Mucosa of rectum (tissue), 2 donors: ENCODE results near the gene BCL10.
"Not testable (repeated sequence)": the region's sequence is repeated elsewhere in the genome, so short reads cannot be mapped to it uniquely, and the experiment has no call there.

Experiments
- H3K27ac ChIP-seq, 2 donors: one replicate each; pipeline ENCODE4 v1.7.0; 2013; ENCODE audit warnings: inconsistent platforms in 2 of 2, low read depth in 2 of 2, low read length in 2 of 2
- H3K27me3 ChIP-seq, 2 donors: one replicate each; pipeline ENCODE4 v1.7.0; 2013; ENCODE audit warnings: low read length in 2 of 2; ENCODE audit not compliant: control insufficient read depth in 2 of 2, insufficient read depth in 2 of 2
- H3K36me3 ChIP-seq, 2 donors: one replicate each; pipeline ENCODE4 v1.7.0; 2013; ENCODE audit warnings: low read length in 2 of 2; ENCODE audit not compliant: control insufficient read depth in 2 of 2, insufficient read depth in 2 of 2
- H3K4me1 ChIP-seq, 2 donors: one replicate each; pipeline ENCODE4 v1.7.0; 2013; ENCODE audit warnings: low read length in 2 of 2, mild to moderate bottlenecking in 1 of 2; ENCODE audit not compliant: control insufficient read depth in 2 of 2, insufficient read depth in 2 of 2
- H3K4me3 ChIP-seq, 2 donors: one replicate each; pipeline ENCODE4 v1.7.0; 2013; ENCODE audit warnings: low read length in 2 of 2
- H3K9ac ChIP-seq, 2 donors: one replicate each; pipeline ENCODE4 v1.7.0; 2013; ENCODE audit warnings: low read length in 2 of 2, low read depth in 1 of 2, mild to moderate bottlenecking in 1 of 2
- H3K9me3 ChIP-seq, 2 donors: one replicate each; pipeline ENCODE4 v1.7.0; 2013; ENCODE audit warnings: low read length in 2 of 2; ENCODE audit not compliant: control insufficient read depth in 2 of 2
- donor health status: healthy.
- donor health status: Normal muscosa, but diverticular disease.

Gene BCL10

DNA sequence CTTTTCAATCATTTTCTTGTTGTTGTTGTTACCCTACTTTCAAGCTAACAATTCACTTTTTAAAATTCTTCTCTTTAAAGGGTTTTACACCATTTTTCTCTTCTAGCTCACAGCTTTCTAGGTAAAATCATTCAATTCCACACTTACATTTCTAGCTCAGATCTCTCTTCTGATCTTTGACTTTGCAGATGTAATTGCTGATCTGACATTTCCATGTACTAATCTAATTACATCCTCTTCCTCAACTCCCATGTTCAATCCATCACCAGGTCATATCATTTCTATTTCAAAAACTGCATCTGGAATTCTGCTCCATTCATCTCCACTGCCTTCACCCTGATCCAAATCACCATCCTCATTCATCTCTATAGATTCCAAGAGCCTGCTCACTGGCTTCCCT lies 3.0 kb downstream of the BCL10 start:
- H3K9me3 ChIP-seq = no peaks in the 10 kb centered on the region
- peaks cover 27 to 51% of the 10 kb centered on the region in 2 donors for H3K4me1 ChIP-seq
- H3K4me3 ChIP-seq = peak overlapping the region in 1 of 2 donors; percentile 99
- no peak overlapping the region for H3K27ac ChIP-seq
- peaks cover 29 to 32% of the 10 kb centered on the region in 2 donors for H3K36me3 ChIP-seq
- H3K27me3 ChIP-seq = no peaks in the 10 kb centered on the region
- H3K9ac ChIP-seq = peak overlapping the region in 1 of 2 donors; percentile 53

DNA sequence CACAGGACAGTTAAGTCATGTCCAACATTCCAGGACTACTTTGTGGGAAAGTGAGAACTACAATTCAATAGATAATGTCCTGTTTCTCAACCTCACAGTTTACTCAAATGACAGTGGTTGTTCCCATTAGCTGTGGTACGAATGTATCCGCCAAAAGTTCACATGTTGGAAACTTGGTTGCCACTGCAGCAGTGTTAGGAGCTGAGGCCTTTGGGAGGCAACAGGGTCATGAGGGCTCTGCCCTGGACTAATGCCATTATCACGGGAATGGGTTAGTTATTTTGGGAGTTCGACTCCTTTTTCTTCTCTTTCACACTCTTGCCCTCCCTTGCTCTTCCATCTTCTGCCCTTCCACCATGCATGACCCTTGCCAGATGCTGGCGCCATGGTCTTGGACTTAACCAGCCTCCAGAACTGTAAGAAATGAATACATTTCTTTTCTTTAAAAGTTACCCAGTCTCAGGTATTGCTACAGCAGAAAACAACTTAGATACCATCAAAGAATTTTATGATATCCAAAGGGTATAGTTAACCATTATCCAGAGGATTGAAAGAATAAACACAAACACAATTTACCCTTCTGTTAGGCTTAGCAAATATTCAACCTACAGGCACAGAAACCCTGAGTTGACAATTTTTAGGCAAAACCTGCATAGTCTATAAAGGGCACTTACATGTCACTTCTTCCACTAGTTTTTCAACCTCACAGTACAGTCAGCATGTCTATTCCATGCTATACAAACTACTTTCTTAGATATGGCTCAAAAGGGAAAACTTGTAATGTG lies 7.4 kb downstream of the BCL10 start:
- Histone ChIP-seq H3K4me1 (peaks cover 19 to 33% of the 10 kb centered on the region in 2 donors), H3K27me3 (no peaks in the 10 kb centered on the region)

DNA sequence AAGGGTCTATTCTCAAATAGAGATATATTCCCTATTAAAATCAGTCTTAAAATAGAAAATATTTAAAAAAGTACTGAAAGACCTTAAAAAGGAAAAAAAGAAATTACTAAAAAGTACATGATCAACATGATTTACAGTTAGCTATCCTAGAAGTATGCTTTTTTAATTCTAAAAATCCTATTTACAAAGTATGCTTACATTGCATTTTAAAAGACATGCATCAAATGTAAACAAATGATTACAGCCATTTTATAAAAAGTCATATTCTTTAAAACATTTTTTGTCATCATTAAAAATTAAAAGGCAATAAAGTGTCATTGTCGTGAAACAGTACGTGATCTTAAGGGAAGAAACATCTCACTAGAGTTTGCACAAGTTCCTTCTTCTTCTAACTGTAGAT lies 9.1 kb downstream of the BCL10 start:
- Histone ChIP-seq H3K27ac (no peak overlapping the region), H3K4me3 (no peak overlapping the region), H3K9ac (no peak overlapping the region), H3K27me3 (no peaks in the 10 kb centered on the region), H3K36me3 (peaks cover 46 to 59% of the 10 kb centered on the region in 2 donors), H3K4me1 (peaks cover 12 to 26% of the 10 kb centered on the region in 2 donors), H3K9me3 (no peaks in the 10 kb centered on the region)

More for the DNA sequence above, 7.4 kb downstream of the BCL10 start:
- Histone ChIP-seq H3K4me3 (peak overlapping the region in 1 of 2 donors; percentile 54), H3K36me3 (peaks cover 46 to 59% of the 10 kb centered on the region in 2 donors), H3K27ac (no peak overlapping the region), H3K9me3 (no peaks in the 10 kb centered on the region), H3K9ac (peak overlapping the region in 1 of 2 donors; percentile 14)

DNA sequence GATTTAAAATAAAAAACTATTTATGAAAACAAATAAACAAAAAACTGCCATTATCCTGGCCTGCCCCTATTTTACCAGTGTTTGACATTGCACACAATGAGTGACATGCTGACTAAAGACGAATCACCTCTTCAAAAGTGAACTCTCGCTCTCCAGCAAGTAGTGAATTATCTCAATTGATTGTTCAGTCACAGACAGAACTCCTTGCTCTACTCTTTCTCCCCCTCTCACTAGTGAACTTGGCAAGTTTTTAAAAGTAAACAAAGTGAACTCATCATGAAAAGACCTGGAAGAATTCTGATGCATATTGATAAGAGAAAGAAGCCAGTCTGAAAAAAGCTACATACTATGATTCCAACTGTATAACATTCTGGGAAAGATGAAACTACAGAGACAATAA lies 12.3 kb downstream of the BCL10 start:
- Histone ChIP-seq H3K4me3 (no peak overlapping the region), H3K9me3 (no peaks in the 10 kb centered on the region), H3K36me3 (peaks cover 20 to 38% of the 10 kb centered on the region in 2 donors), H3K9ac (no peak overlapping the region), H3K27ac (no peak overlapping the region), H3K27me3 (no peaks in the 10 kb centered on the region), H3K4me1 (peaks cover 5 to 9% of the 10 kb centered on the region in 2 donors)

DNA sequence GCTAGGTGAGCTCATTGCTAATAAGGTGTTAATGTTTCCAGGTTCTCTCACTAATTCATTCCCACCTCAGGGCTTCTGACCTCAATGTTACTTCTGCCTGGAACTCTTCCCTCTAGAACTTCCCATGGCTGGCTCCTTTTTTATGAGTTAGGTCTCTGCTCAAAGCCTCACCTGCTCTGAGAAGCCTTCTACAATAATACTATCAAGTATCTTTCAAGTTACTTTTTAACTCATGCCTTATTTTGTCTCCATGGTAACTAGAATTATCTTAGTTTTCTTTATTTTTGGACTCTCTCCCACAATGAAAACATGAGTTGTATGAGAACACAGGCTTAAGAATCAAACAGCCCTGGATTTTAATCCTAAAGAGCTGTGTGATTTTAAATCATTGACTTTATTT lies 13.4 kb downstream of the BCL10 start:
- Histone ChIP-seq H3K36me3 (peaks cover 17 to 30% of the 10 kb centered on the region in 2 donors), H3K9ac (no peak overlapping the region), H3K4me1 (peaks cover 10 to 11% of the 10 kb centered on the region in 2 donors), H3K4me3 (no peak overlapping the region), H3K27ac (no peak overlapping the region), H3K9me3 (no peaks in the 10 kb centered on the region), H3K27me3 (no peaks in the 10 kb centered on the region)

DNA sequence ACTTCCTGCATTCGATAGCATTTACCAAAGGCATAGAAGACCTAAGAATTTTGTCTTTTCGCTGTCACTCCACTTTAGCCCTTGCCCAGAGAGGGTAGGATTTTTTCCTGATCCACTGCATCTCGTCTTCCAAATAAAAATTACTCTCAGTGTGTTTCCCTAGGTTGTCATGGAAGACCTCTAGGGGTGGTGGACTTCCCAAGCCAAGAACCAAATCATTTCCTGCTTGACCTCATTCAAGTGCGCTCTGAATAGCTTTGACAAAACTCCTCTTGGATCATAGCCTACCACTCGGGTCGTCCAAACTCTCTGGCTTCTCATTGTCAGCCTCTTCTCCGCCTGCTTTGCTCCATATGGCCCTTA lies 16.5 kb downstream of the BCL10 start:
- Histone ChIP-seq H3K36me3 (peaks cover 5 to 18% of the 10 kb centered on the region in 2 donors), H3K9ac (peak overlapping the region; percentile 61 to 90), H3K9me3 (no peaks in the 10 kb centered on the region), H3K4me1 (peaks cover 10 to 19% of the 10 kb centered on the region in 2 donors), H3K27ac (peak overlapping the region; percentile 71 to 75), H3K27me3 (no peaks in the 10 kb centered on the region), H3K4me3 (peak overlapping the region; percentile 49 to 92)

DNA sequence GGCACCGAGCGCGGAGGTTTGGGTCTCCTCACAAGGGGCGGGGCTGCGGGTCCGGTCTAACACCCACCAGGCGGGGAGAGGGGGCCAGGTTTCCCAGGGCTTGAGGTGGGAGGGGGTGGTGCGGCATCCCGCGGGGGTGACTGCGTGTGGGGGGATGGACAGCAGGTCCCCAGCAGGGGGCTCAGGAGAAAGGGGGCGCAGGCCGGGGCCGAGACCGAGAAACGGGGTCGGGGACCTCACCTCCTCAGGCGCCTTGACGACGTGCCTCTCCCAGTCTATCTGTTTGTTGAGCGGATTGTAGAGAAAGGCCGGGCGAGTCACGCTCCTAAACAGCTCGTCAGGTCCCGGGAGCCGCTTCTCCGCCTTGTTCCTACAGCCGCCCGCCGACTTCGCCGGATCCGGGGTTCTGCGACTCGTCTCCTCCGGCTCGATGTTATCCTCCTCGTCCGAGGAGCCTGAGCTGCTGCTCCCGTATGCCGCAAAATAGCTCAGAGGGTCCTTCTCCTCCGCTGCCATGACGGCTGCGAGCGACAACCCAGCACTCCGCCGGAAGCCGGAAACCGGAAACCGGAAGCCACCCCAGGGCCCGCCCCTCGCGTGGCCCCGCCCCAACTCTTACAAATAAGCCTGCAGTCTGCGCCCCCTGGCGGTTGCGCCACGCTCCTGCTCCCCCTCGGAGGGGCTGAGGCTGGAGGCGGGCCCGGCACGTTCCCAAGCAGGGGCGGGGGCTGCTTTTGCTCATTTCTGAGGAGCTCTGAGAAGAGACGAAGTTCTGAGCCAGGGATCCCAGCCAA lies 17.1 kb downstream of the BCL10 start, which contains the start of gene C1orf52:
Gene C1orf52, minus strand, starts transcription at position 545 of the 794 bp plus-strand sequence. Its CDS starts 29 bp downstream, at position 516.
- H3K9ac ChIP-seq = peak within 1 kb of the TSS; percentile 88 to 90
- no peaks in the 10 kb centered on the region for H3K9me3 ChIP-seq
- H3K4me3 ChIP-seq = peak within 1 kb of the TSS; percentile 92
- H3K4me1 ChIP-seq = peaks cover 10 to 20% of the 10 kb centered on the region in 2 donors
- peak within 1 kb of the TSS; percentile 71 to 75 for H3K27ac ChIP-seq
- no peaks in the 10 kb centered on the region for H3K27me3 ChIP-seq
- peaks cover 5 to 18% of the 10 kb centered on the region in 2 donors for H3K36me3 ChIP-seq

DNA sequence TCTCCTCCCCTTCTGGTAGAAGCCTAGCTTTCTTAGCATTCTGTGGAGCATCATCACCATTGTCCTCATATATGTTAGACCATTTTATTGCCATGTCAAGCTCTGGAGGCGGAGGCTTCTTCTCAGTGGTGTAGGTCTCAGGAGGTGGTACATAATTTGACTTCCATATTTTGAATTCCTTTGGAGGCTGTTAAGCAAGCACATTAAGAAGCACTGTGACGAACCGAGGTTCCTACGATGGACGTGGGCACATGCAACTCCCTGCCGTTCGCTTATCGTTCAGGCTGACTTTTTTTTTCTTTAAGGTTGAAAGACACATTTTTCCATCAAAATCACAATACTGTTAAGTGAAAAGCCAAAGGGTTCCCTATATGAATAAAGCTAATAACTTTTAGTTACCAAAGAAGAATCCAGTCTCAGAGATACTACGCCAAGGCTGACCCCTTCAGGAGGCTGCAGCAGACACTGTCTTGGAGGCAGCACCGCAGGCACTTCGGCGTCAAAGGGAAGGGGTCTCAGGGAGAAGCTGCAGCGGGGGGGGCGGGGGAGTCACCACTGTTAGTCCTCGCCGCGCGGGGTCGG lies 17.8 kb downstream of the BCL10 start:
- H3K27me3 ChIP-seq = no peaks in the 10 kb centered on the region
- H3K4me1 ChIP-seq = peaks cover 10 to 20% of the 10 kb centered on the region in 2 donors
- H3K9me3 ChIP-seq = no peaks in the 10 kb centered on the region
- H3K4me3 ChIP-seq = peak overlapping the region; percentile 92
- peaks cover 8 to 16% of the 10 kb centered on the region in 2 donors for H3K36me3 ChIP-seq
- peak overlapping the region in 1 of 2 donors; percentile 90 for H3K9ac ChIP-seq
- H3K27ac ChIP-seq = no peak overlapping the region

DNA sequence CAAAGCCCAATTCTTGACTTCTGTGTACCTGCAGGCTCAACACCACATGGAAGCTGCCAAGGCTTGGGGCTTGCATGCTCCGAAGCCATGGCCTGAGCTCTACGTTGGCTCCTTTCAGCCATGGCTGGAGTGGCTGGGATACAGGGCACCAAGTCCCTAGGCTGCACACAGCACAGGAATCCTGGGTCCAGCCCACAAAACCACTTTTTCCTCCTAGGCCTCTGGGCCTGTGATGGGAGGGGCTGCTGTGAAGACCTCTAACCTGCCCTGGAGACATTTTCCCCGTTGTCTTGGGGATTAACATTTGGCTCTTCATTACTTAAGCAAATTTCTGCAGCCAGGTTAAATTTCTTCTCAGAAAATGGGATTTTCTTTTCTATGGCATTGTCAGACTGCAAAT lies 27.4 kb downstream of the BCL10 start:
- H3K4me3 ChIP-seq, H3K27ac ChIP-seq, H3K9ac ChIP-seq, H3K4me1 ChIP-seq, H3K9me3 ChIP-seq, H3K27me3 ChIP-seq: not testable (repeated sequence)
- H3K36me3 ChIP-seq = peaks cover 11 to 13% of the 10 kb centered on the region in 2 donors

DNA sequence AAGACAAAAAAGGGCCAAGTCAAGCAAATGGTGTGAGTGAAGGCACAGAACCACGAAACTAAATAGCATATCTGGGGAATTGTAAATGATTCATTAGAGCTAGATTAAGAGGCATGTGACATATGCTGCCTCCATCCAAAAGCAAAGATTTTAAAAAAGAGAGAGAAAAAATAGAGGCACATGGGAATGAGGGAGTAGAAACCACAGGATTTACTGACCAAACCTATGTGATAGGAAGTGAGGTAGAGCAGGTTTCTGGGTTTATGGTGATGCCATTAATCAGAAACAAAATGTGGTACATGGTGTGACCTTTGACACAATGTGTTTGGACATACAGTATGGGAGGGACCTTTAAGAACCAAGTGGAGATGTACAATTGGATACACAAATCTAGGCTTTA lies 30.5 kb downstream of the BCL10 start:
- Histone ChIP-seq H3K4me1 (no peaks in the 10 kb centered on the region), H3K27ac (no peak overlapping the region)

More for the DNA sequence above, 30.5 kb downstream of the BCL10 start:
- H3K27me3 ChIP-seq = no peaks in the 10 kb centered on the region
- no peak overlapping the region for H3K4me3 ChIP-seq
- no peaks in the 10 kb centered on the region for H3K9me3 ChIP-seq
- peaks cover 0 to 4% of the 10 kb centered on the region in 2 donors for H3K36me3 ChIP-seq
- H3K9ac ChIP-seq = no peak overlapping the region
